HepG2 (cell line): ENCODE measurements around the gene LRRC4C. TPM values are rescaled to one million over a fixed set of nuclear protein-coding genes. Genes with fewer than 3 reads are reported as not detected.

Source experiments
- ATAC-seq: fragments of 200-7000 bp; cut with Tn5 transposase; 3 replicates; pipeline ENCODE4 v1.9.1; 2020; ENCODE audit warnings: mild to moderate bottlenecking, moderate library complexity
- BruUV-seq: library from RNA; stranded (reverse); fragments of 400-500 nt; replicated peaks from 2 replicates; lab custom pipeline; 2021; lab: Mats Ljungman, UMichigan
- CTCF ChIA-PET: fragments of 300-600 bp; formaldehyde crosslinking; extraction: SDS; loops from one replicate; lab custom pipeline; 2021; ENCODE audit warnings: low total read pairs, inconsistent platforms, low intra/inter-chr PET ratio; lab: Yijun Ruan, JAX
- POLR2A ChIA-PET: fragments of 350-600 bp; sonication (Branson Sonifier 250); formaldehyde crosslinking; loops from one replicate; lab custom pipeline; 2020; ENCODE audit warnings: antibody characterized with exemption, inconsistent platforms; lab: Yijun Ruan, JAX
- DNase-seq: peaks from one replicate; pipeline ENCODE4 v3.0.0-alpha.2; 2015; ENCODE audit warnings: low spot score
- FAIRE-seq: peaks from 3 replicates; lab custom pipeline; 2011; peaks lifted over from hg19 to GRCh38; lab: Jason Lieb, UNC
- H2AFZ ChIP-seq: one replicate; pipeline ENCODE4 v1.6.1; 2011; ENCODE audit warnings: low read length, inconsistent platforms
- H3K27ac ChIP-seq: fragments of 300-600 bp; 3 replicates; pipeline ENCODE4 v1.8.0; 2011; ENCODE audit warnings: mixed run types, mild to moderate bottlenecking, mixed read lengths, low read length, inconsistent platforms; ENCODE audit not compliant: insufficient read depth; ENCODE audit errors: extremely low read length
- H3K27me3 ChIP-seq, 2 experiments: fragments of 200-600 bp in 1 of 2; 2 replicates in 1 of 2; 3 replicates in 1 of 2; pipeline versions ENCODE4 v1.6.0 to v1.8.0; 2011; ENCODE audit warnings: low read length in 2 of 2, mild to moderate bottlenecking in 2 of 2, moderate library complexity in 2 of 2, inconsistent platforms in 1 of 2; ENCODE audit not compliant: insufficient read depth in 2 of 2, control insufficient read depth in 1 of 2
- H3K36me3 ChIP-seq, 2 experiments: fragments of 200-600 bp in 1 of 2; replicated peaks in 1 of 2; 2 replicates in 1 of 2; 3 replicates in 1 of 2; pipeline versions ENCODE4 v1.5.1 to v1.8.0; 2011; ENCODE audit warnings: low read length in 2 of 2, inconsistent platforms in 1 of 2; ENCODE audit not compliant: insufficient read depth in 2 of 2, control insufficient read depth in 1 of 2
- H3K4me1 ChIP-seq: 2 replicates; pipeline ENCODE4 v1.5.1; 2012; ENCODE audit warnings: low read length, inconsistent platforms; ENCODE audit not compliant: insufficient read depth
- H3K4me2 ChIP-seq: 2 replicates; pipeline ENCODE4 v1.6.0; 2011; ENCODE audit warnings: low read depth, low read length, inconsistent platforms
- H3K4me3 ChIP-seq, 3 experiments: fragments of 200-600 bp in 1 of 3; sonication (generic), shearing (Covaris generic) in 1 of 3; replicated peaks in 1 of 3; 2 replicates each; pipeline ENCODE4 v1.5.1; 2011 to 2016; ENCODE audit warnings: low read length in 3 of 3, inconsistent platforms in 2 of 3, low read depth in 2 of 3, mild to moderate bottlenecking in 2 of 3, control low read depth in 1 of 3, mixed read lengths in 1 of 3; ENCODE audit not compliant: insufficient read depth in 1 of 3
- H3K79me2 ChIP-seq: one replicate; pipeline ENCODE4 v1.6.1; 2011; ENCODE audit warnings: low read length, inconsistent platforms; ENCODE audit not compliant: insufficient read depth
- H3K9ac ChIP-seq: 2 replicates; pipeline ENCODE4 v1.6.0; 2011; ENCODE audit warnings: mild to moderate bottlenecking, low read depth, low read length, inconsistent platforms; ENCODE audit not compliant: insufficient read depth
- H3K9me3 ChIP-seq: 2 replicates; pipeline ENCODE4 v1.5.1; 2012; ENCODE audit warnings: mild to moderate bottlenecking, low read length
- H4K20me1 ChIP-seq: 2 replicates; pipeline ENCODE4 v1.6.0; 2011; ENCODE audit warnings: inconsistent platforms, mild to moderate bottlenecking, low read length, moderate library complexity; ENCODE audit not compliant: insufficient read depth
- ARNT2 ChIP-seq: sonication (generic); formaldehyde crosslinking; IDR thresholded peaks from 2 replicates; pipeline ENCODE4 v1.8.0; 2022; ENCODE audit warnings: mild to moderate bottlenecking, low read depth, missing genetic modification reagents, moderate library complexity
- ELF1 ChIP-seq: sonication (generic); formaldehyde crosslinking; IDR thresholded peaks from 2 replicates; pipeline ENCODE4 v1.4.0; 2020; ENCODE audit warnings: missing genetic modification reagents
- HIVEP1 ChIP-seq: sonication (generic); formaldehyde crosslinking; IDR thresholded peaks from 2 replicates; pipeline ENCODE4 v1.4.0; 2020; ENCODE audit warnings: mild to moderate bottlenecking, missing genetic modification reagents
- PAF1 ChIP-seq: IDR thresholded peaks from 2 replicates; pipeline ENCODE4 v1.6.1; 2016; ENCODE audit warnings: missing genetic modification reagents, missing compliant biosample characterization
- TARDBP ChIP-seq: sonication (generic); formaldehyde crosslinking; IDR thresholded peaks from 2 replicates; pipeline ENCODE4 v1.8.0; 2022; ENCODE audit warnings: mild to moderate bottlenecking, missing genetic modification reagents
- TBL1XR1 ChIP-seq: fragments of 150-350 bp; IDR thresholded peaks from 2 replicates; pipeline ENCODE4 v1.6.1; 2014; ENCODE audit warnings: borderline replicate concordance, low read length; ENCODE audit not compliant: partially characterized antibody
- TIGD3 ChIP-seq: sonication (generic); formaldehyde crosslinking; IDR thresholded peaks from 2 replicates; pipeline ENCODE4 v1.5.1; 2020; ENCODE audit warnings: mild to moderate bottlenecking, missing genetic modification reagents, borderline replicate concordance
- ZC3H4 ChIP-seq: sonication (generic); formaldehyde crosslinking; IDR thresholded peaks from 2 replicates; pipeline ENCODE4 v1.4.0; 2020; ENCODE audit warnings: missing genetic modification reagents, borderline replicate concordance
- ZNF530 ChIP-seq: sonication (generic); formaldehyde crosslinking; IDR thresholded peaks from 2 replicates; pipeline ENCODE4 v1.5.0; 2020; ENCODE audit warnings: low read depth, mild to moderate bottlenecking, missing genetic modification reagents
- ZNF772 ChIP-seq: sonication (generic); formaldehyde crosslinking; IDR thresholded peaks from 2 replicates; pipeline ENCODE4 v1.5.0; 2020; ENCODE audit warnings: mild to moderate bottlenecking, missing genetic modification reagents
- WGBS: methylation state at CpG from one replicate; pipeline ENCODE4 v1.1.6; 2017; ENCODE audit warnings: low lambda C conversion rate; 5-methylcytosine and 5-hydroxymethylcytosine counted together
- in situ Hi-C: cut with HindIII; loops from 2 replicates; pipeline ENCODE4 v1.10.0; 2017; ENCODE audit warnings: low pct_unique_long_range_greater_than_20kb; ENCODE audit not compliant: extremely low pct_ligation_motif_present
- intact Hi-C: fragments of 100-400 bp; cut with micrococcal nuclease; formaldehyde crosslinking; loops from one replicate; pipeline ENCODE4 v1.10.0; 2022; ENCODE audit not compliant: unreplicated experiment
- polyA plus RNA-seq, 8 experiments: library from polyadenylated mRNA; depleted of rRNA in 3 of 8; stranded (reverse) in 7 of 8; unstranded in 1 of 8; fragments of >200 nt; fragmentation: Illumina TruSeq in 4 of 8; extraction: Trizol in 4 of 8; gene quantifications; 2 replicates each; pipeline versions ENCODE4 v1.2.1 to v1.2.3, GENCODE V29; 2011 to 2016; ENCODE audit warnings: low read depth in 4 of 8, missing spikeins in 1 of 8, mixed read lengths in 1 of 8; ENCODE audit not compliant: insufficient read depth in 1 of 8
- total RNA-seq, 5 experiments: library from RNA; depleted of rRNA; stranded (reverse); fragments of >200 nt; fragmentation: Illumina TruSeq; extraction: Trizol; gene quantifications; 2 replicates each; pipeline ENCODE4 v1.2.3, GENCODE V29; 2016; ENCODE audit warnings: low read depth in 1 of 5
- TF ChIP-seq, protein P1 (sequence below): IDR thresholded peaks from 2 replicates; pipeline ENCODE4 v1.6.1; 2018; ENCODE audit warnings: missing genetic modification reagents

LRRC4C gene
- total and polyA plus RNA-seq, 2 of the 13 experiments (the other 11 are each of a cell fraction or from before 2014, with no cell fraction given): not detected

GRCh38 chr11:41486424-41486823 lies 27.0 kb upstream of the LRRC4C start:
- H3K9me3 ChIP-seq: no peaks in the 10 kb centered on the region
- 3% methylated on average over 2 of the region's 2 CpGs for WGBS
- H3K79me2 ChIP-seq: no peaks in the 10 kb centered on the region
- no peak overlapping the region for H3K4me2 ChIP-seq
- FAIRE-seq (no peak), ATAC-seq (no peak), DNase-seq (no peak)
- H4K20me1 ChIP-seq: no peaks in the 10 kb centered on the region; the same call in 1 of the 2 replicates
- H3K36me3 ChIP-seq: no peaks in the 10 kb centered on the region
- BruUV-seq: no TSS peak
- intact Hi-C loops: no loop called here
- no peaks in the 10 kb centered on the region for H3K27me3 ChIP-seq
- TF ChIP-seq ARNT2 (CRISPR knock-in tag): no peak
- TF ChIP-seq HIVEP1 (CRISPR knock-in tag): no peak
- TF ChIP-seq PAF1 (CRISPR knock-in tag): no peak
- no peak for TF ChIP-seq ZNF530
- TF ChIP-seq ZC3H4 (CRISPR knock-in tag): no peak
- TF ChIP-seq, protein P1, sequence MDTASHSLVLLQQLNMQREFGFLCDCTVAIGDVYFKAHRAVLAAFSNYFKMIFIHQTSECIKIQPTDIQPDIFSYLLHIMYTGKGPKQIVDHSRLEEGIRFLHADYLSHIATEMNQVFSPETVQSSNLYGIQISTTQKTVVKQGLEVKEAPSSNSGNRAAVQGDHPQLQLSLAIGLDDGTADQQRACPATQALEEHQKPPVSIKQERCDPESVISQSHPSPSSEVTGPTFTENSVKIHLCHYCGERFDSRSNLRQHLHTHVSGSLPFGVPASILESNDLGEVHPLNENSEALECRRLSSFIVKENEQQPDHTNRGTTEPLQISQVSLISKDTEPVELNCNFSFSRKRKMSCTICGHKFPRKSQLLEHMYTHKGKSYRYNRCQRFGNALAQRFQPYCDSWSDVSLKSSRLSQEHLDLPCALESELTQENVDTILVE (CRISPR knock-in tag): no peak
- no peak for TF ChIP-seq TARDBP (CRISPR knock-in tag)
- no peak for TF ChIP-seq TBL1XR1
- no peak for TF ChIP-seq TIGD3 (CRISPR knock-in tag)
- TF ChIP-seq ZNF772 (CRISPR knock-in tag): no peak
- TF ChIP-seq ELF1 (CRISPR knock-in tag): no peak
- POLR2A ChIA-PET: no interaction called here
- no peak overlapping the region for H3K27ac ChIP-seq
- in situ Hi-C loops: no loop called here
- H3K4me3 ChIP-seq: no peak overlapping the region
- no peak overlapping the region for H2AFZ ChIP-seq
- no peaks in the 10 kb centered on the region for H3K4me1 ChIP-seq
- H3K9ac ChIP-seq: no peak overlapping the region
- CTCF ChIA-PET: no interaction called here
